H9 (cell line): ENCODE data around the gene TRIM2. TPM values are rescaled to one million over a fixed set of nuclear protein-coding genes. Genes with fewer than 3 reads are reported as not detected.
A peak's percentile ranks its signal among the peaks of the same experiment; 100 is the strongest.

Experiments used
- DNase-seq: peaks from one replicate; pipeline ENCODE4 v3.0.0-alpha.2; 2017
- H2AFZ ChIP-seq: one replicate; pipeline ENCODE4 v1.6.1; 2013; ENCODE audit warnings: mild to moderate bottlenecking, low read length, control low read depth, moderate library complexity
- H2AK5ac ChIP-seq: 2 replicates; pipeline ENCODE4 v1.6.1; 2013; ENCODE audit warnings: low read length, control low read depth, mixed read lengths; ENCODE audit not compliant: insufficient read length
- H2BK120ac ChIP-seq: one replicate; pipeline ENCODE4 v1.6.1; 2013; ENCODE audit warnings: low read depth, mild to moderate bottlenecking, low read length, control low read depth, inconsistent platforms; ENCODE audit not compliant: poor library complexity, severe bottlenecking
- H2BK12ac ChIP-seq: 2 replicates; pipeline ENCODE4 v1.6.1; 2013; ENCODE audit warnings: low read length, control low read depth, mixed read lengths, low read depth; ENCODE audit not compliant: insufficient read length
- H2BK15ac ChIP-seq: 2 replicates; pipeline ENCODE4 v1.6.1; 2013; ENCODE audit warnings: low read depth, low read length, control low read depth
- H2BK20ac ChIP-seq: one replicate; pipeline ENCODE4 v1.6.1; 2013; ENCODE audit warnings: low read depth, mild to moderate bottlenecking, low read length, control low read depth, inconsistent platforms; ENCODE audit not compliant: poor library complexity, severe bottlenecking
- H2BK5ac ChIP-seq: 2 replicates; pipeline ENCODE4 v1.6.1; 2013; ENCODE audit warnings: low read length, control low read depth, mixed read lengths; ENCODE audit not compliant: insufficient read length
- H3K14ac ChIP-seq: 2 replicates; pipeline ENCODE4 v1.6.1; 2013; ENCODE audit warnings: low read length, control low read depth; ENCODE audit not compliant: insufficient read depth
- H3K18ac ChIP-seq: 2 replicates; pipeline ENCODE4 v1.6.1; 2013; ENCODE audit warnings: low read depth, mild to moderate bottlenecking, mixed read lengths, low read length, control low read depth; ENCODE audit not compliant: insufficient read length
- H3K23ac ChIP-seq: 2 replicates; pipeline ENCODE4 v1.6.1; 2013; ENCODE audit warnings: low read length, control low read depth, mixed read lengths, low read depth; ENCODE audit not compliant: insufficient read length
- H3K23me2 ChIP-seq: 2 replicates; pipeline ENCODE4 v1.6.1; 2013; ENCODE audit warnings: low read depth, mild to moderate bottlenecking, mixed read lengths, low read length, control low read depth; ENCODE audit not compliant: insufficient read length, poor library complexity, severe bottlenecking
- H3K27ac ChIP-seq: 2 replicates; pipeline ENCODE4 v1.5.1; 2013; ENCODE audit warnings: low read length, control low read depth, mixed read lengths, low read depth; ENCODE audit not compliant: insufficient read length
- H3K27me3 ChIP-seq: 2 replicates; pipeline ENCODE4 v1.6.1; 2013; ENCODE audit warnings: low read length, control low read depth, inconsistent platforms; ENCODE audit not compliant: insufficient read depth
- H3K4ac ChIP-seq: 2 replicates; pipeline ENCODE4 v1.6.1; 2013; ENCODE audit warnings: low read depth, mild to moderate bottlenecking, control low read depth, inconsistent platforms, low read length, moderate library complexity
- H3K4me1 ChIP-seq: 2 replicates; pipeline ENCODE4 v1.6.1; 2013; ENCODE audit warnings: low read length, control low read depth, inconsistent platforms; ENCODE audit not compliant: insufficient read depth
- H3K4me2 ChIP-seq: 2 replicates; pipeline ENCODE4 v1.6.1; 2013; ENCODE audit warnings: low read length, control low read depth, mixed read lengths; ENCODE audit not compliant: insufficient read length, insufficient read depth
- H3K56ac ChIP-seq: 2 replicates; pipeline ENCODE4 v1.6.1; 2013; ENCODE audit warnings: low read depth, mild to moderate bottlenecking, mixed read lengths, low read length, control low read depth; ENCODE audit not compliant: insufficient read length
- H3K79me1 ChIP-seq: 2 replicates; pipeline ENCODE4 v1.6.1; 2013; ENCODE audit warnings: low read depth, mild to moderate bottlenecking, moderate library complexity, low read length, control low read depth, inconsistent platforms; ENCODE audit not compliant: insufficient read depth, poor library complexity, severe bottlenecking
- H3K79me2 ChIP-seq: 2 replicates; pipeline ENCODE4 v1.6.1; 2013; ENCODE audit warnings: low read length, control low read depth, inconsistent platforms; ENCODE audit not compliant: insufficient read depth
- H3K9ac ChIP-seq: 2 replicates; pipeline ENCODE4 v1.6.1; 2013; ENCODE audit warnings: low read length, control low read depth, mixed read lengths; ENCODE audit not compliant: insufficient read length; ENCODE audit errors: extremely low read depth
- H3K9me3 ChIP-seq: one replicate; pipeline ENCODE4 v1.6.1; 2013; ENCODE audit warnings: low read depth, low read length, inconsistent platforms; ENCODE audit not compliant: control insufficient read depth
- H3T11ph ChIP-seq: one replicate; pipeline ENCODE4 v1.6.1; 2013; ENCODE audit warnings: mild to moderate bottlenecking, low read length, control low read depth, inconsistent platforms
- H4K20me1 ChIP-seq: one replicate; pipeline ENCODE4 v1.6.1; 2013; ENCODE audit not compliant: control insufficient read depth, insufficient read length, insufficient read depth
- H4K5ac ChIP-seq: 2 replicates; pipeline ENCODE4 v1.6.1; 2013; ENCODE audit warnings: low read depth, mild to moderate bottlenecking, mixed read lengths, low read length, control low read depth; ENCODE audit not compliant: insufficient read length
- H4K8ac ChIP-seq: replicated peaks from 2 replicates; pipeline ENCODE4 v1.6.1; 2013; ENCODE audit warnings: low read length, control low read depth, mixed read lengths, low read depth; ENCODE audit not compliant: insufficient read length
- H4K91ac ChIP-seq: 2 replicates; pipeline ENCODE4 v1.6.1; 2013; ENCODE audit warnings: low read depth, mild to moderate bottlenecking, moderate library complexity, mixed read lengths, low read length, control low read depth; ENCODE audit not compliant: insufficient read length
- H3K27ac Mint-ChIP-seq, 3 experiments: 2 replicates in 2 of 3; 3 replicates in 1 of 3; pipeline ENCODE4 v1.8.0; 2020 to 2021; ENCODE audit warnings: mixed read lengths in 3 of 3, mild to moderate bottlenecking in 1 of 3, moderate library complexity in 1 of 3
- H3K27me3 Mint-ChIP-seq: 2 replicates; pipeline ENCODE4 v1.8.0; 2021; ENCODE audit warnings: low read depth, mild to moderate bottlenecking, moderate library complexity, mixed read lengths
- H3K36me3 Mint-ChIP-seq, 3 experiments: 2 replicates in 2 of 3; 3 replicates in 1 of 3; pipeline ENCODE4 v1.8.0; 2020 to 2021; ENCODE audit warnings: low read depth in 3 of 3, mixed read lengths in 3 of 3; ENCODE audit not compliant: insufficient read depth in 1 of 3
- H3K4me1 Mint-ChIP-seq, 2 experiments: 2 replicates each; pipeline ENCODE4 v1.8.0; 2020; ENCODE audit warnings: mixed read lengths in 2 of 2
- H3K4me3 Mint-ChIP-seq, 2 experiments: 2 replicates in 1 of 2; 3 replicates in 1 of 2; pipeline ENCODE4 v1.8.0; 2020 to 2021; ENCODE audit warnings: mild to moderate bottlenecking in 2 of 2, mixed read lengths in 2 of 2, moderate library complexity in 1 of 2
- H3K9me3 Mint-ChIP-seq, 2 experiments: 2 replicates in 1 of 2; 3 replicates in 1 of 2; pipeline ENCODE4 v1.8.0; 2020; ENCODE audit warnings: mild to moderate bottlenecking in 2 of 2, mixed read lengths in 2 of 2, moderate library complexity in 1 of 2
- WGBS: extraction: QIAGEN DNeasy Blood & Tissue Kit; methylation state at CpG from one replicate; pipeline ENCODE4 v1.1.7; 2013; ENCODE audit warnings: missing lambda C conversion rate, low lambda C conversion rate, mixed read lengths; ENCODE audit not compliant: insufficient read length; ENCODE audit errors: extremely low coverage; 5-methylcytosine and 5-hydroxymethylcytosine counted together
- long read RNA-seq: library from polyadenylated mRNA; unstranded; transcript quantifications from one replicate; pipeline ENCODE4 v2.0.0, GENCODE V29; 2020
- total RNA-seq: library from RNA; stranded (reverse); gene quantifications from 2 replicates; pipeline ENCODE4 v1.2.1, GENCODE V29; 2021
- TF ChIP-seq, protein P1 (sequence below): fragments of 200-600 bp; sonication (generic); conservative IDR thresholded peaks from 3 replicates; pipeline ENCODE4 v1.8.0; 2021; ENCODE audit warnings: antibody characterized with exemption, mild to moderate bottlenecking

TRIM2 gene
- total RNA-seq: 28.9 and 29.0 TPM in 2 replicates
- long read RNA-seq, full-length matches to known transcripts: 17 of 106 reads
- long read RNA-seq, partial matches to known transcripts: 16 of 106 reads
- long read RNA-seq, other reads (novel, unspliced or antisense): 73 of 106 reads

DNA sequence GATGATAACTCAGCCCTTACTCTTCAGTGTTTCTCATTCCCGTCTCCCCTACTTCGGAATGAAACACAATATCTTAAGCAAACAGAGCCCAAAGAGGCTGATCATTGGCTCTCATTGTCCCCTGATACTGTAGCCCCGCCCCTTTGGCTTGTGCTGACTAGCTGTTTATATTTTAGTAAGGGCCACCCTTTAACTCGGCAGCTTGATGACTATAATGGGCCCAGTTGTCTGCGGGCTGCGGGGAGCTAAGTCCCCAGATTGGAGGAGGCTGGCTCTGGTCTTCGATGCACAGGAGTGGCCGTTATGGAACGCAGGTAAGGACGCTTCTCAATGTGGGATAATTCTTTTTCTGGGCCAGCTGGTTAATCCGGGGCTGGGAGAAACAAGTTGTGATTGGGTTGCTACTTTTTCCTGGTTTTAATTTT lies at the start of gene TRIM2:
TSS of gene TRIM2 (plus strand) at position 197 of the 425 bp plus-strand sequence. CDS start at position 285, 88 bp downstream.
- DNase-seq: peak; percentile 88
- H3K4ac ChIP-seq: no peak within 1 kb of the TSS
- H3K79me2 ChIP-seq: no peaks in the 10 kb centered on the region
- Mint-ChIP-seq H3K4me1 (peaks cover 44 to 54% of the 10 kb centered on the region in 2 experiments), H3K9me3 (no peaks in the 10 kb centered on the region; a peak in 2 of 5 replicates), H3K36me3 (peaks cover 0 to 5% (median 5%) of the 10 kb centered on the region in 3 experiments; a peak in 2 of 7 replicates), H3K27ac (peak within 1 kb of the TSS in 2 of 3 experiments; percentile 89 to 91; a peak in 5 of 7 replicates), H3K27me3 (peaks cover 13% of the 10 kb centered on the region; the same call in 1 of the 2 replicates), H3K4me3 (peak within 1 kb of the TSS; percentile 51 to 83)
- peak within 1 kb of the TSS; percentile 14 for H3K14ac ChIP-seq
- no peak within 1 kb of the TSS for H3K56ac ChIP-seq
- no peaks in the 10 kb centered on the region for H3K9me3 ChIP-seq
- peaks cover 22% of the 10 kb centered on the region for H3K23me2 ChIP-seq
- H3K9ac ChIP-seq: peak within 1 kb of the TSS; percentile 32
- no peaks in the 10 kb centered on the region for H3K79me1 ChIP-seq
- no peak within 1 kb of the TSS for H2BK20ac ChIP-seq
- no peak within 1 kb of the TSS for H4K8ac ChIP-seq
- no peak within 1 kb of the TSS for H2AFZ ChIP-seq
- H2AK5ac ChIP-seq: no peak within 1 kb of the TSS
- H3K27me3 ChIP-seq: no peaks in the 10 kb centered on the region; the same call in 1 of the 2 replicates
- peak within 1 kb of the TSS; percentile 24 for H3K18ac ChIP-seq
- H3K4me1 ChIP-seq: peaks cover 15% of the 10 kb centered on the region; the same call in 1 of the 2 replicates
- H3T11ph ChIP-seq: no peak within 1 kb of the TSS
- H4K91ac ChIP-seq: no peak within 1 kb of the TSS
- H2BK120ac ChIP-seq: no peak within 1 kb of the TSS
- H4K20me1 ChIP-seq: no peaks in the 10 kb centered on the region
- H3K4me2 ChIP-seq: peak within 1 kb of the TSS; percentile 87
- H3K23ac ChIP-seq: no peak within 1 kb of the TSS
- no peak within 1 kb of the TSS for H2BK12ac ChIP-seq
- H2BK5ac ChIP-seq: no peak within 1 kb of the TSS
- no peak within 1 kb of the TSS for H2BK15ac ChIP-seq
- H3K27ac ChIP-seq: peak within 1 kb of the TSS; percentile 34
- peak within 1 kb of the TSS; percentile 10 for H4K5ac ChIP-seq
- TF ChIP-seq, protein P1, sequence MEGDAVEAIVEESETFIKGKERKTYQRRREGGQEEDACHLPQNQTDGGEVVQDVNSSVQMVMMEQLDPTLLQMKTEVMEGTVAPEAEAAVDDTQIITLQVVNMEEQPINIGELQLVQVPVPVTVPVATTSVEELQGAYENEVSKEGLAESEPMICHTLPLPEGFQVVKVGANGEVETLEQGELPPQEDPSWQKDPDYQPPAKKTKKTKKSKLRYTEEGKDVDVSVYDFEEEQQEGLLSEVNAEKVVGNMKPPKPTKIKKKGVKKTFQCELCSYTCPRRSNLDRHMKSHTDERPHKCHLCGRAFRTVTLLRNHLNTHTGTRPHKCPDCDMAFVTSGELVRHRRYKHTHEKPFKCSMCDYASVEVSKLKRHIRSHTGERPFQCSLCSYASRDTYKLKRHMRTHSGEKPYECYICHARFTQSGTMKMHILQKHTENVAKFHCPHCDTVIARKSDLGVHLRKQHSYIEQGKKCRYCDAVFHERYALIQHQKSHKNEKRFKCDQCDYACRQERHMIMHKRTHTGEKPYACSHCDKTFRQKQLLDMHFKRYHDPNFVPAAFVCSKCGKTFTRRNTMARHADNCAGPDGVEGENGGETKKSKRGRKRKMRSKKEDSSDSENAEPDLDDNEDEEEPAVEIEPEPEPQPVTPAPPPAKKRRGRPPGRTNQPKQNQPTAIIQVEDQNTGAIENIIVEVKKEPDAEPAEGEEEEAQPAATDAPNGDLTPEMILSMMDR: no peak
- no CpG with 5 or more reads among the region's 11 CpGs for WGBS
